Ectodermal cell (in vitro differentiated cells): Measurements from ENCODE around the gene CCDC188.

Experiments
- H3K27ac ChIP-seq: 2 replicates; pipeline ENCODE4 v1.7.0; 2013; ENCODE audit warnings: mild to moderate bottlenecking, low read depth, low read length; ENCODE audit not compliant: insufficient read depth, poor library complexity, severe bottlenecking
- H3K27me3 ChIP-seq: 2 replicates; pipeline ENCODE4 v1.7.0; 2013; ENCODE audit warnings: mild to moderate bottlenecking, low read length; ENCODE audit not compliant: insufficient read depth, control insufficient read depth, poor library complexity, severe bottlenecking
- H3K36me3 ChIP-seq: one replicate; pipeline ENCODE4 v1.7.0; 2013; ENCODE audit warnings: low read length; ENCODE audit not compliant: control insufficient read depth, insufficient read depth
- H3K4me1 ChIP-seq: one replicate; pipeline ENCODE4 v1.7.0; 2013; ENCODE audit warnings: low read length; ENCODE audit not compliant: control insufficient read depth, insufficient read depth
- H3K4me3 ChIP-seq: 2 replicates; pipeline ENCODE4 v1.7.0; 2013; ENCODE audit warnings: low read depth, low read length, control low read depth; ENCODE audit not compliant: insufficient read depth
- H3K9me3 ChIP-seq: 2 replicates; pipeline ENCODE4 v1.7.0; 2013; ENCODE audit warnings: mild to moderate bottlenecking, low read length, moderate library complexity; ENCODE audit not compliant: control insufficient read depth
- WGBS, 2 experiments: methylation state at CpG; one replicate each; pipeline ENCODE4 v1.1.7; 2013; ENCODE audit warnings: missing lambda C conversion rate in 2 of 2; 5-methylcytosine and 5-hydroxymethylcytosine counted together

Gene CCDC188

GRCh38 chr22:20106849-20107237 is 44.0 kb downstream of the CCDC188 start:
- Histone ChIP-seq H3K36me3 (peaks cover 63% of the 10 kb centered on the region), H3K4me1 (no peaks in the 10 kb centered on the region), H3K9me3 (no peaks in the 10 kb centered on the region), H3K27me3 (no peaks in the 10 kb centered on the region), H3K4me3 (no peak overlapping the region), H3K27ac (no peak overlapping the region)
- 96% methylated on average over 10 of the region's 10 CpGs for WGBS, 2 experiments

GRCh38 chr22:20106205-20106848 is 44.5 kb downstream of the CCDC188 start:
- 95 to 96% methylated on average over 20 of the region's 20 CpGs for WGBS, 2 experiments
- Histone ChIP-seq H3K4me3 (no peak overlapping the region), H3K9me3 (no peaks in the 10 kb centered on the region), H3K4me1 (no peaks in the 10 kb centered on the region), H3K36me3 (peaks cover 67% of the 10 kb centered on the region), H3K27me3 (no peaks in the 10 kb centered on the region), H3K27ac (no peak overlapping the region)

GRCh38 chr22:20105456-20106204 is 45.2 kb downstream of the CCDC188 start:
- H3K36me3 ChIP-seq: peaks cover 65% of the 10 kb centered on the region
- H3K4me3 ChIP-seq: no peak overlapping the region
- H3K27me3 ChIP-seq: no peaks in the 10 kb centered on the region
- 97 to 98% methylated on average over 7 of the region's 7 CpGs for WGBS, 2 experiments
- no peaks in the 10 kb centered on the region for H3K9me3 ChIP-seq
- H3K4me1 ChIP-seq: no peaks in the 10 kb centered on the region
- H3K27ac ChIP-seq: no peak overlapping the region

- H3K36me3 ChIP-seq: peaks cover 58% of the 10 kb centered on the region
- H3K4me1 ChIP-seq: no peaks in the 10 kb centered on the region
- WGBS, 2 experiments: 94 to 95% methylated on average over 12 of the region's 12 CpGs
- H3K27me3 ChIP-seq: no peaks in the 10 kb centered on the region
- H3K4me3 ChIP-seq: no peak overlapping the region
- H3K27ac ChIP-seq: no peak overlapping the region
- no peaks in the 10 kb centered on the region for H3K9me3 ChIP-seq
Measured at GRCh38 chr22:20102203-20102780, 48.6 kb downstream of the CCDC188 start.

- no peak overlapping the region for H3K4me3 ChIP-seq
- no peaks in the 10 kb centered on the region for H3K9me3 ChIP-seq
- 93 to 98% methylated on average over 8 of the region's 8 CpGs for WGBS, 2 experiments
- no peaks in the 10 kb centered on the region for H3K27me3 ChIP-seq
- no peak overlapping the region for H3K27ac ChIP-seq
- no peaks in the 10 kb centered on the region for H3K4me1 ChIP-seq
- H3K36me3 ChIP-seq: peaks cover 60% of the 10 kb centered on the region
Measured at GRCh38 chr22:20101638-20102037, 49.2 kb downstream of the CCDC188 start.

- Histone ChIP-seq H3K9me3 (no peaks in the 10 kb centered on the region), H3K27me3 (no peaks in the 10 kb centered on the region), H3K4me3 (no peak overlapping the region), H3K27ac (no peak overlapping the region), H3K4me1 (no peaks in the 10 kb centered on the region), H3K36me3 (peaks cover 60% of the 10 kb centered on the region)
- WGBS, 2 experiments: 97 to 98% methylated on average over 6 of the region's 6 CpGs
Measured at GRCh38 chr22:20099099-20099711, 51.6 kb downstream of the CCDC188 start.
